HG03571 (cell line): Measurements from ENCODE around the gene SULT4A1.
"Not testable (repeated sequence)": the region's sequence is repeated elsewhere in the genome, so short reads cannot be mapped to it uniquely, and the experiment has no call there.

ENCODE experiments used
- ATAC-seq: cut with Tn5 transposase; IDR thresholded peaks from one replicate; pipeline ENCODE4 v1.9.1; 2021; ENCODE audit not compliant: unreplicated experiment

SULT4A1 gene, protein sequence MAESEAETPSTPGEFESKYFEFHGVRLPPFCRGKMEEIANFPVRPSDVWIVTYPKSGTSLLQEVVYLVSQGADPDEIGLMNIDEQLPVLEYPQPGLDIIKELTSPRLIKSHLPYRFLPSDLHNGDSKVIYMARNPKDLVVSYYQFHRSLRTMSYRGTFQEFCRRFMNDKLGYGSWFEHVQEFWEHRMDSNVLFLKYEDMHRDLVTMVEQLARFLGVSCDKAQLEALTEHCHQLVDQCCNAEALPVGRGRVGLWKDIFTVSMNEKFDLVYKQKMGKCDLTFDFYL

DNA sequence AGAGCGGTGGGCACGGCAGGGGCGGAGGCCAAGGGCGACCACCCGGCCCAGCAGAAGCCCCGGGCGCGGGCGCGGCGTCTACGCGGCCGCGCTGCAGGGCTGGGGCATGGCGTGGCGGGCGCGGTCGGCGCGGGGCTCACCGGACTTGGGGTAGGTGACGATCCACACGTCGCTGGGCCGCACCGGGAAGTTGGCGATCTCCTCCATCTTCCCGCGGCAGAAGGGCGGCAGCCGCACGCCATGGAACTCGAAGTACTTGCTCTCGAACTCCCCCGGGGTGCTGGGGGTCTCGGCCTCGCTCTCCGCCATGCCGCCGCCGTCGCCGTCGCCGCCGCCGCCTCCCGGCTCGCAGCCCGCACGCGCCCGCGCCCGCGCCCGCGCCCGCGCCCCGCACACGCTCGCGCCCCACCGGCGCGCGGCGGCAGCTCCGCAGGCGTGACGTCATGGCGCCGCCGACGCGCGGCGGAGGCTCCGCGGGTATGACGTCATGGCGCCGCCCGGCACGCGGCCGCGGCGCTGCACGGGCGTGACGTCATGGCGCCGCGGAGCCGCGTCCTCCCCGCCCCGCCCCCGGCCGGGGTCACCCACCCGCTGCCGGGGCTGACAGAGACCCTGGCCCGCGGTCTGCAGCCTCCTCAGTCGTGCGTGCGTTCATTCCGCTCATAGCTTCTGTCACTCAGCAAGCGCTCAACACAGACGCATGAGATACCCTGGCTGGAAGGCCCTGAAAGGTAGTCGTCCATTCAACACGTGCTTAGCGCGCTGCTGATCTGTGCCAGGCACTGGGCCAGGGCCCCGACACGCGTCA lies at the start of gene SULT4A1:
TSS of gene SULT4A1 (minus strand) at position 440 of the 808 bp plus-strand sequence. CDS start at position 309, 131 bp downstream.
- ATAC-seq: no peak

DNA sequence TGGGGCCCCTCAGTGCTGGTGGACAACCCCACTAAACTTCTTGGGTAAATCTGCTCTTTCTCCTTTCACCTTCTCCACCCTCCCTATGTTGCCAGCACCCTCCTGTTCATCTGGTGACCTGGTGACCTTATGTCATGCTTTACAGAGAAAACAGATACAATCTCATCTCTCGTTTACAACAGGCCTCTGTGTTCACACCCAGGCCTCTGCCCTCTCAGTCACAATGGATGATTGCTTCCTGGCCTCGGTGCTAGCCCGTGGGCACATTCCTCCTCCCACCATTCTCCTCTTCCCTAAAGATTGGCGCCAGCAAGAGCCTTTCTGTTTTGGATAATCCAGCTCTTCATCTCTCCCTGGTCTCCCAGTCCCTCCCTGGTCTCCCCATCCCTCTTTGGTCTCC lies 49.0 kb upstream of the SULT4A1 start:
- ATAC-seq: no peak

DNA sequence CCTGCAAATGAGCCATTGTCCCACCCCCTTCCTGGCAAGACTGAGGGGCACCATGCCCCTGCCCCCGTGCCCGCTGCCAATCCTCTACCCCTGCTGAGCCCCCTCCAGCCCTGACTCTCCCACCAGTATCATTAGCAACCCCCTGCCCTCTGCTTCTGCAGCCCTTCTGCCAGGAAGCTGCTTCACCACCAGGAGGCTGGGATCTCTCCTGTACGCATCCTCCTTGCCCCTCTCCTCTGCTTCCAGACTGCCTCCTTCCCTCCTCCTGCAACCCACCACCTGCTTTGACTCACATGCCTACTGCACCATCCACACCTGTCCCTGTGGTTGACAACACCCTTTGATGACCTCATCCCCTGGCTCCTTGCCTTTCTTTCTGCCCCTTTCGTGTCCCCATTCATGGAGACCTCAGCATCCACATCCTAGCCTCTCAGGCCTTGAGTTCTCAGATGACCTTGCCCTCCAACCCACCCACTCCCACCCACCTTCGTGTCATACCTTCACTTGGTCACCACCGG lies 47.9 kb upstream of the SULT4A1 start:
- ATAC-seq: no peak

DNA sequence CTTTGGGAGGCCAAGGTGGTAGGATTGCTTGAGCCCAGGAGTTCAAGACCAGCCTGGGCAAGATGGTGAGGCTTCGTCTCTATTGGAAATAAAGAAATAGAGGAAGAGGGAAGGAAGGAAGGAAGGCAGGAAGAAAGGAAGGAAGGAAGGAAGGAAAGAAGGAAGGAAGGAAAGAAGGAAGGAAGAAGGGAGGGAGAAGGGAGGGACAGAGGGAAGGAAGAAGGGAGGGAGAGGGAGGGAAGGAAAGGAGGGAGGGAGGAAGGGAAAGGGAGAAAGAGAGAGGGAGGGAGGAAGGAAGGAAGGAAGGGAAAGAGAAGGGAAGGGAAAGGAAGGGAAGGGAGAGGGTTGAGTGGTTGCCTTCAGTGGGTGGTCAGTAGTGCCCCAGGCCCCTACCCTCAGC lies 47.4 kb upstream of the SULT4A1 start:
- no peak for ATAC-seq

DNA sequence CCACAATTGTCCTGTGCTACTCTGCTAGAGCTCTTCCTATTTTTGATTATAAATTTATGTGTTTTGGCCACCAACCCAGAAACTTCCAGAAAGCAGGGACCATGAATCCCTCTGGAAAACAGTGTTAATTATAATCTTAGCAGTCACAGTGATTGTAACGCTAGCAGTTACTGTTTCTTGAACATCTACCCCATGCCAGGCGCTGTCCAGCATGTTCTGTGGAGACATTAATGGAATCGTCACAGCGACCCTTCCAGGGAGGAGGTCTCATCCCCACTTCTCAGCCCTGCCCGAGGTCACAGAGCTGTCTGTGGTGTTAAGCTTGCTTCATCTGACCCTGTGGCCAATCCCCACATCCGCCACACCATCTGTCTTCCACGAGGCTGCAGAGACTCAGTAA lies 43.4 kb upstream of the SULT4A1 start:
- no peak for ATAC-seq

DNA sequence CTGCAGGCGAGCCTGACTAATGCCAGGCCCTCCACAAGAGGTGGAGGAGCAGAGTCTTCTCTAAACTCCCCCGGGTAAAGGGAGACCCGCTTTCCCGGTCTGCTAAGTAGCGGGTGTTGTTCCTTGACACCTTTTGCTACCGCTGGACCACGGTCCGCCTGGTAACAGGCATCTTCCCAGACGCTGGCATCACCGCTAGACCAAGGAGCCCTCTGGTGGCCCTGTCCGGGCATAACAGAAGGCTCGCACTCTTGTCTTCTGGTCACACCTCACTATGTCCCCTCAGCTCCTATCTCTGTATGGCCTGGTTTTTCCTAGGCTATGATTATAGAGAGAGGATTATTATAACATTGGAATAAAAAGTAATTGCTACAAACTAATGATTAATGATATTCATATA lies 42.1 kb upstream of the SULT4A1 start:
- not testable (repeated sequence) for ATAC-seq

DNA sequence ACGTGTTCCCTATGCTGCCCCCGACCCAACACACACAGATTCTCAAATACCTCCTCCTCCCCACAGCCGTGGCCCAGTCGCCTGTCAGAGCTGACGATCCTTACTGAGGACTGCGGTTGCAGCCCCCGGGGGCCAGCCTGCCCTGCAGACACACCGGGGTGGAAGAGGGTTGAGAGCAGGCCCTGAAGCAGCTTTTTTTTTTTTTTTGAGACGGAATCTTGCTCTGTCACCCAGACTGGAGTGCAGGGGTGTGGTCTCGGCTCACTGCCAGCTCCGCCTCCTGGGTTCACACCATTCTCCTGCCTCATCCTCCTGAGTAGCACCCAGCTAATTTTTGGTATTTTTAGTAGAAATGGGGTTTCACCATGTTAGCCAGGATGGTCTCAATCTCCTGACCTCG lies 40.7 kb upstream of the SULT4A1 start:
- not testable (repeated sequence) for ATAC-seq

DNA sequence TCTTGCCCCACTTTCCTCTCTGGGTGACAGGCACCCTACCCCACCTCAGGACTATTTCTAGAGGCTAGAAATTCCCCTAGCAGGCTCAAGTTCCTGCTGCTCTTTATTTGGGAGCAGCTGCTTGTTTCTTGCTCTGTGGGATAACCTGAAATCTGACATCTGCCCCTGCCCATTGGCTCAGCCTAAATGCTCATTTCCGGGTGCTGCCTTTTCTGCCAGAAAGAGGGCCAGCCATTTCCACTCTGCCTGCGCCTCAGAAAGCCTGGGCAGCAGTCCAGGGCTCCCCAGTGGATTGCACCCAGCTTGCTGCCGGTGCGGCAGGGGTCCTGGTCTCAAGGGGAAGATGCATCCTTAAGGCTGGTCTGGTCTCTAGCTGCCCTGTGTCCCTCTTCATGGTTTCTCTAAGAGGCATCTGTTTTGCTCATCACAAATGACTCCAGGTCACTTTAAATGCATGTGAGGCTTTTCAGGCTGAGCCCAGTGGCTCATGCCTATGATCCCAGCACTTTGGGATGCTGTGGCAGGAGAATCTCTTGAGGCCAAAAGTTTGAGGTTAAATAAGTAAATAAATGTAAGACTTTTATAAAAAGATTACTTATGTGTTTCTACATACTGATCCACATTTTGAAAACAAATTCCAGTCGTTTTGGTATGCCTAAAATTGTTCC lies 39.8 kb upstream of the SULT4A1 start:
- ATAC-seq: no peak

DNA sequence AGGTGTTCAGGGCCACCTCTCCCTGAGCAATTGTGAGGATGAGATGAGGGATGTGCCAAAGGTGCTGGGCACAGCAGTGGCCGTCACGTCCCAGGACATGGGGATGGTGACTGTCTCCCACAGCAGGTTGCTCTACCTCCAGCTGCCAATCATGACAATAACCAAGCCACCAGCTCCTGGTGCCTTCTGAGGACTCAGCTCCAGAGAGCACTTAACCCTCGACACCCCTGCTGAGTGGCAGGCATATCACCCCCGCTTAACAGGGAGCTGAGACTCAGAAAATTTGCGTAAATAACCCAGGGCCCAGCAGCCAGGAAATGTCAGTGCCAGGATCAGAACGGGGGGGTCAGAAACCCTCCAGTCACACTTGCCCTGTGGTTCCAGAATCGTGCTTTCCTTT lies 37.9 kb upstream of the SULT4A1 start:
- no peak for ATAC-seq

DNA sequence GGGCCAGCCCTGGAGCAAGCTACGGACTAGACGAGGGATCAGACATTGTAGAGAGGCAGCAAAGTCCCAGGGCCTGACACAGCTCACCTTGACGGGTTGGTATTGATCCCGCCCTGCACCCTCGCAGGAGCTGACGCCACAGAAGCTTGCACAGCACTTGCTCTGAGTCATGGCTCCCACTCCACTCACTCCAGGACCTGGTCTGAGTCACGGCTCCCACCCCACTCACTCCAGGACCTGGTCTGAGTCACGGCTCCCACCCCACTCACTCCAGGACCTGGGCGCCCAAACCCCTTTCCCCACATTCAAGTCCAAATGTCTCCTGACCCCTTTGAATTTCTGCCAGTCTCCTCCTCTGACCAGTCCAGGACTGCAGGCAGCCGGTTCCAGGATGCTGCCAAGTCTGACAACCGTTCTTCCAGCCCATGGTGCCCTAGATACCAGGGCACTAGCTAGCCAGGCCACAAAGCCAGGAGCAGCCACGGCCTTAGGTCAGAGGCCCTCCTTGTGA lies 35.5 kb upstream of the SULT4A1 start:
- no peak for ATAC-seq

DNA sequence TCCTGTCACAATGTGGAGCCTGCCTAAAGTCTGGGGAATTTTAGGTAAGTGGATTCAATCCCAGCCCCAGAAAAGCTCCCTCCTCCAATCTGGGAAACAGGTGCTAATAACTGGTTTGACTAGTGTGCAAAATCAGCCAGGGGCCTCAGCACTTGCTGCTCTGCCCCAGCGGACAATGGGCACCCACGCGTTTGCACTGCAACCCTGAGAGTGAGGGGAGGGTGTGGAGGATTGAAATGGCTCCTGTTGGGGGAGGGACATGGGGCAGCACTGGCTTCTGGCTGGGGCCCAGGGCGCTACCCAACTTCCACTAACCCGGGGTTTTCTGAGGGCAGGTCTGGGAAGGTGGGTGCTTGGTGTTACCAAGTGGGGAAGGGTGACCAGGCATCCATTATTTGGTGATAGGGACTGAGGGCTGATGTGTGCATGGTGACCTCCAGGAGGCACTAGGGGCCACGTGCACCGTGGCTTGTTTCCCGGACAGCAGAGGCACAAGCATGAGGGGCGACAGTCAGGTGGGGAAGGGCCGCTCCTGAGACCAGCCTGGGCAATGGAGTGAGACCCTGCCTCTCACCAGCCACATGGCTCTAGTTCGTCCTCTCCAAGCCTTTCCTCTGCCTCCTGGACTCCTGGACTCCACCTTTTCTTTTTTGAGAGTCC lies 33.8 kb upstream of the SULT4A1 start:
- ATAC-seq: no peak

DNA sequence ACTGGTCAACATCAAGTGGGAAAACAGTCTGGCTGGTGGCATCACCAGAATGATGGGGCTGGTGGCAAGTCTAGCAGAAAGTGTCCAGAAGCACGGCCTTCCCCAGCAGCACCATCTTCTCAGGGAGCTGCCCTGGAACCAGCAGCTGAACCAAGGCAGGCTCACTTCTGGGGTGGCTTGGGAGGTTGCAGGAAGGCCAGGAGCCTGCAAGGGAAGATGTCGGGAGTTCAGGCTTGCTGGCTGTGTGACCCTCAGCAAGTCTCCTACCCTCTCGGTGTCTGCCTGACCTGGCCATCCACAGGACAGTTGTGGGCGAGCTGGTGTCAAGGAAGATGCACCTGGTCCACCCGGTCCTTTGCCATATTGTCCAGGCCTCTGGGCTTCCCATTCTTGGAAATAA lies 31.8 kb upstream of the SULT4A1 start:
- no peak for ATAC-seq

DNA sequence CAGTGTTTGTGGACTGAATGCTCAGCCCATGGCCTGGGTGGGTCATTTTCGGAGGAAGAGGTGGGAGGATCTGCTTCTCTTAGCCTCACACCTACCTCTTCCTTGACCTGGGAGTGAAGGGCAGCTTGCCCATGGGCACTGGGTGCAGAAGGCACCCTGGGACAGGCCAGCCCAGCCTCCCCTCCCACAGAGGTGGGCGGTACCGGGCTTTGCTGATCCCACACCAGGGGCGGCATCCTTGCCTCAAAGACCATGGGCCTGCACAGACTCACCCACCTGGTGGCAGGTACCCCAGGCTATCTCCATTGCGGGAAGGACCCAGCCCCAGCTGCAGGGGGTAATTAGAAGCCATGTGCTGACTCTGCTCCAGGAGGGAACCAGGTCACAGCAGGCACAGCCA lies 31.0 kb upstream of the SULT4A1 start:
- no peak for ATAC-seq

DNA sequence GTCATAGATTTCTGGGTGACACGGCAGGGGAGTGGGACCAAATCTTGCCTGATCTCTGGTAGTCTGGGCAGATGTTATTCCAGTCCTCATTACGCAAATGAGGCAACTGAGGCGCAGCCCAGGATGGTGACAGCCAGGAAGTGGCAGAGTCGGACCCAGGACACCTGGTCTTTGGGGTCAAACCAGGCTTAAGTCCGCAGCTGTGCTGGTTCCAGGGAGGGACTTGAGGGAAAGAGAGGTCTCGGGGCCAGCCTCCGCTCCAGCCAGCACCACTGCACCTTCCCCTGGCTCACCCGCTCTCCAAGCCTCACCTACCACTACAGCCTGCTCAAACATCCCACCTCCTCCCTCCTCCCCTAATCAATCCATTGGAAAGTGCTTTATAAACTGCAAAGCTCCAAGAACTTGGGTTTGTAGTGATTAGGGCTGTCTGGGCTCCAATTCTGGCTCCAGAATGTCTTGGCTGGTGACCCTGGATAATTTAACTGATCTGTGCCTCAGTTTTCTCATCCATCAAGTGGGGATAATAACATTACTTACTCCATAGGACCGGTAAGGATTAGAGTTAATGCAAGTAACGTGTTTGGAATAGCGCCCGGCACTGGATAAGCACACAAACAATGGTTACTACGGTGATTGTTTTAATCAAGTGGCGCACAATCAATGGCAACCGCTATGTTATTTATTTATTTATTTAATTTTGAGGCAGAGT lies 30.0 kb upstream of the SULT4A1 start:
- ATAC-seq: no peak

DNA sequence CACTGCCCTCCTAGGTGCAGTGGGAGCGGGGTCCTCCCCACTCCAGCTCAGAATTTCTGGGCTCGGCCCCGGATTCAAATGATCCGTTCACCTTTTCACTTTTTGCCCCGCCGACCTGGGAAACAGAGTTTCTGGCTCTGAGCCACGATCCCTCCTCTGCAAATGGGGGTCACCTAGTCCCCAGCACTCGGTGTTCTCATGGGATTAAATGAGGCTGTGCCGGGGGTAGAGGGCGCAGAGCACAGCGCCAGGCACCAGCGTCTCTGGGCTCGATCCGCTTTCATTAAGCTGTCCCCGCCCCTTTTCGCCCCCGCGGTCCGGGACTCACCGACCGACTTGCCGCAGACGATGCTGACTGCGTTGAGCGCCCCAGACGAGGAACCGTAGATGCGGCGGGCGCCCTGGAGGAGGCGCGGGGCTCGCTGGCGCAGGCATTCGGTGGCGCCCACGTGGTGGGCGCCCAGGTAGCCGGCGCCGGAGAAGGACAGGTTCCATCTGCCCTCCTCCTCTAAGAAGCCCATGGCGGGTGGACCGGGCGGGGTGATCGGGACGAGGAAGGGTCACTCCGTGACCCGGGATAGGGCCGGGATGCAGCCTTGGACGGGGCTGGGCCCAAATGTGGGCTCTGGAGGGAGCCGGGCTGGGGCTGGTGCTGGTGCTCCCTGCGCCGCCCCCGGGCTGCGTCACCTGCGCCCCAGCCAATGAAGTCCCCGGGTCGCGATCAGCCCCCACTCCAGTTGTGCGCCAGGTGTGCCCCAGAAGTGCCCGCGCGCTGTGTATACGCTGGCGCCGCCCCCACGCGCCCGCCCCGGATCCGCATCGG lies 29.3 kb upstream of the SULT4A1 start, which contains the start of gene PNPLA5:
TSS of gene PNPLA5 (minus strand) at position 654 of the 823 bp plus-strand sequence. CDS start at position 521, 133 bp downstream.
- no peak for ATAC-seq

DNA sequence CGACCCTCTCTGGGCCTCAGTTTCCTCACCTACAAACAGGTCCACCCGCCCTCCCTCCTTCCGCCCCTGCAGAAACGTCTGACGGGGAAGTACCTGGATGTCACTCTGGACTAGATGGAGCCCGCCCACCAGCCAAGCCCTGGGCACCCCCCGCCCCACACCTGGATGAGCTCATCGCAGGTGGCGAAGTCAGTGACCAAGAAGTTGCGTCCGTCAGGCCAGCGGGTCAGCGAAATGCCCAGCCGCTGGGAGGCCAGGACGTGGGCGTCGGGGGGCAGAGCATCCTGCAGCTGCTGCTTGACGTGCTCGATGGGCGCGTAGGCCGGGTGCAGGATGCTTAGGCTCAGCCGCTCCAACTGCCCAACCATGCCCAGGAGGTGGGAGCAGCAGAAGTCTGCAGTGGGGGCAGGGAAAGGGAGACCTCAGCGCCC lies 28.6 kb upstream of the SULT4A1 start:
- ATAC-seq: no peak

DNA sequence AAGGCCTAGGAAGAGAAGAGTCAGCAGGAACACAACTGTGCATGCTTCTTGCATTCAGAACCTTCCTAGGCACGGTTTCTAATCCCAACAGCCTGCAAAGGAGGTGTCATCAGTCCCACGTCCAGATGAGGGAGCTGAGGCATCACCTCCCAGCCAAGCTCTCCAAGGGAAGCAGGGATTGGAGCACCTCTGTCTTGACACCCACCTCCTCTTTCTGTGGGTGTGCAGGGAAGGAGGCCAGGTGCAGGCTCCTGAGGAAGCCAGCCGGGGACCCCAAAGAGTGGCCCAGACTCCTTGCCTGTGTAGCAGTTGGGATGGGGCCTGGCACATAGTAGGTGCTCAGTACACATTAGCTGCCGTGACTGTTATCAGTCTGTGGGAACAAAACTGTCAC lies 27.5 kb upstream of the SULT4A1 start:
- no peak for ATAC-seq

DNA sequence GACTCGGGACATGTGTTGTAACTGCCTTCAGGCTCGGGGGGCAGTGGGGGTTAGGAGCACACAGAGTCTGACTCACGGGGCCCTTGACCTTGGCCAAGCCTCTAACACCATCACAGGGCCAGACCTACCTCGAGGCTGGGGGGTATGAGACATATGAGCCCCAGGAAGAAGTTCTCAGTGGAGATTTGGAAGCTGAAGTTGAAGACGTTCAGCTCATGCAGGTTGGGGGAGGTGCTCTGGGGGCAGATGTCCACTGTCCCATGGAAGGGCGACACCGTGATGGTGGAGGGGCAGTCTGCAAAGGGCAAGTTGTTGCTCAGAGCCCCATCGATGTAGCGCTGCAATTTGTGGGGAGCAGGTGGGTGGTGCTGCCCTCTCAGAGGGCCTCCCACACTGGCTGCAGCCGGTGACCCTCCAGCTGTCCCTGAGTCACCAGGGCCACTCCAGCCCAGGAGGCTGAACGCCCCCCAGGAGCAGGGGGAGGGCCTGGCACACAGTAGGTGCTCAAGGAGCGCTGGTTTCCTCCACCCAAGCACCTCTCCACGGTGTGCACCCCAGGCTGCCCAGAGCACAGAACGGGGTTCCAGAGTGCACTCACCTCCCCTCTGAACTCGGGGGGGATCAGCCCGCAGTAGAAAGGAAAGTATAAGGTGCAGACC lies 27.0 kb upstream of the SULT4A1 start:
- no peak for ATAC-seq

DNA sequence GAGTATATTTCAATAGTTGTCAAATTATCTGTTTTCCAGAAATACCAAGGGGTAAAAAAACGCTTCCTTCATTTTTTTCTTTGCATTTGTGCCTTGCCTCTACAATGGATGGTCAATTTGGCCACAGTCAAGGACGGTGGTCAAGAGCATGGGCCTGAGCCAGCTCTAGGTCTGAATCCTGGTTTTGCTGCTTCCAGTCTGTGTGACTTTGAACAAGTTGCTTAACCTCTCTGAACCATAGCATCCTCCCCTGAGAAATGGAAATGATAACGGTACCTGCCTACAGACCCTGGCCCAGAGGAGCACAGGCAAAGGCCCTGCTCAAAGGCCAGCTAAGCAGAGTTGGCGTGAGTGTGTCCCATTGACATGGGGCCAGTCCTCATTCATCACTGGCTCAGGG lies 26.4 kb upstream of the SULT4A1 start:
- ATAC-seq: no peak
